D341Med (cell line): ENCODE results near the gene NCOA5.

Source experiments
- DNase-seq: peaks from one replicate; pipeline ENCODE4 v3.0.0; 2012; ENCODE audit warnings: low spot score

NCOA5 gene

DNA sequence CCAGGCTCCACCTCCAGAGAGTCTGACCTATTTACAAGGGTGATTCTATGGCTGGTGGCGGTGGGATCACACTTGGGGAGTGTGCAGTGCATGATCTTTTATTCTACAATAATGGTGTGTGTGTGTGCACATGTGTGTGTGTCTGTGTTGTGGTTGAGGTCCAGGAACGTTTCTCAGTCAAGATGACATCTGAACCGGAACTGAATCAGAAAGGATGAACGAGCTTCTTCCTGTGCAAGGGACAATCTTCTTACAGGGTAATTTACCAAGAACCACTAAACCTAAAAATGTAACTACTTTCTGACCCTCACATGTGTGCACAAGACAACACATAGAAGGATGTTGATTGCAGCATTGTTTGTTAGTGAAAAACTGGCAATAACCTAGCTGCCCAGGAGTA is 72.5 kb downstream of the NCOA5 start:
- DNase-seq: no peak

DNA sequence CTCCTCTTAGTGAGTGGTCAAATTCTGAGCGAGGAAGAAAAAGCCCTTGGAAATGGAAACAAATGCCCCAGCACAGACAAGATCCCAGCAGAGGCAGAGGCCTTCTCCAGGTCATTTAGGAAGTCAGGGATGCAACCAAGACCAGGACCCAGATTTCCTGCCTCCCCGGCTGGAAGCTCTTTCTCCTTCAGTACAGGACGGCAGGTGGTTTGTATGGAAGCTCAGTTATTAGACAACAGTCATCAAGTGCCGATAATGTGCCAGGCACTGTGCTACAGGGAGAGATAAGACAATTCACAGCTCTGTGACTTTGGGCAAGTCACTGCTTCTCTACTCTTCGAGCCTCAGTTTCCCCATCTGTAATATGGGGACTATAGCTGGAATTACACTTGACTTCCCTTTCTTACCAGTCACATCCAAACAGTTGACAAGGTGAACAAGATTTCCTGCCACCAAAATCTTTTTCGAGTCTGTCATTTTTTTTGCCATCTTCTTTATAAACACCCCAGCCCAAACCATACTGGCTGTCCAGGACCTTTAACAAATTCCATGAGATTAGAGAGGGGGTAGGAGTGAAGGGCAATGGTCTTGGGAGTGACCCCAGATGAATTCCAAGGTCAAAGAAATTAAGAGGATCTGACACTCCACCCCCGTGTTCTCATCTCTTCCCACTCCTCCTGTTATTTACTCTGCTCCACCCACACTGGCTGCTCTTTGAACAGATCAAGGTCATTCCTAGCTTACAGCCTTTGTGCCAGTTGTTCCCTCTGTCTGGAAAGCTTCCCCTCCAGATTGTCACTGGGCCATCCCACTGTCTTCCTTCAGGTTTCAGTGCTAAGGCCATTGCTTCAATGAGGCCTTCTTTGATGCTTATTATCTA is 75.0 kb downstream of the NCOA5 start:
- DNase-seq: no peak

DNA sequence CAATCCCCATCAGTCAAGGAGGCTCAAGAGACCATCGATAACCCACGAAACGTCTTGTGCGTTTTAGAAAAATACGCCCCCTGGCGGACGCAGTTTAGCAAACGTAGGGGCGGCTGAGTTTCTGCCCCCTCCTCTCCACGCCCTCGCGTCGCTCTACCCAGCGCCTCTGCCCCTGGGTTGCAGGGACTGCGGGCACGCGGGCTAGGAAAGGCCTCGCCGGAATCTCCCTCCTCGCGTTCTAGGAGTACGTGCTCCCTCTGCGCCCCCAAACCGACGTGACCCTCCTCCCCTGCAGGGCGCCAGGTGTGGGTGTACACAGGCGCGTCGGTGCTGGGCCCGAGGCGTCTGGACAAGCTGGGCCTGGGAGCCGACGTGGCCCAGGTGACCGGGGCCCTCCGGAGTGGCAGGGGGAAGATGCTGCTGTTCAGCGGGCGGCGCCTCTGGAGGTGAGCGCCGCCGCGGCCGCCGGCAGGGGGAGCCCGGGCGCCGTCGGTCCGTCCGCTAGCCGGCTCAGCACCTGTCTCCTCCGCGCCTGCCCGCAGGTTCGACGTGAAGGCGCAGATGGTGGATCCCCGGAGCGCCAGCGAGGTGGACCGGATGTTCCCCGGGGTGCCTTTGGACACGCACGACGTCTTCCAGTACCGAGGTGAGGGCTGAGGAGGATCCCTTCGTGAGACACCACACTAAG is 75.8 kb downstream of the NCOA5 start:
- DNase-seq: peak; percentile 91

DNA sequence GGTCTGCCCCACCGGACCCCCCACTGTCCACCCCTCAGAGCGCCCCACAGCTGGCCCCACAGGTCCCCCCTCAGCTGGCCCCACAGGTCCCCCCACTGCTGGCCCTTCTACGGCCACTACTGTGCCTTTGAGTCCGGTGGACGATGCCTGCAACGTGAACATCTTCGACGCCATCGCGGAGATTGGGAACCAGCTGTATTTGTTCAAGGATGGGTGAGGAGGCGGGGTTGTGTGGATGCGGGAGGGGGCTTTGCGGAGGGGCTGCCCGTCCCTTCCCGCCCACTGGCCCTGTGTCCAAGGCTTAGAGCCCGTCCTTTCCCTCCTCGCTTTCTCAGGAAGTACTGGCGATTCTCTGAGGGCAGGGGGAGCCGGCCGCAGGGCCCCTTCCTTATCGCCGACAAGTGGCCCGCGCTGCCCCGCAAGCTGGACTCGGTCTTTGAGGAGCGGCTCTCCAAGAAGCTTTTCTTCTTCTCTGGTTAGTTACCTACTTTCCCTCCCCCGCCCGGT is 76.4 kb downstream of the NCOA5 start:
- peak; percentile 49 for DNase-seq

DNA sequence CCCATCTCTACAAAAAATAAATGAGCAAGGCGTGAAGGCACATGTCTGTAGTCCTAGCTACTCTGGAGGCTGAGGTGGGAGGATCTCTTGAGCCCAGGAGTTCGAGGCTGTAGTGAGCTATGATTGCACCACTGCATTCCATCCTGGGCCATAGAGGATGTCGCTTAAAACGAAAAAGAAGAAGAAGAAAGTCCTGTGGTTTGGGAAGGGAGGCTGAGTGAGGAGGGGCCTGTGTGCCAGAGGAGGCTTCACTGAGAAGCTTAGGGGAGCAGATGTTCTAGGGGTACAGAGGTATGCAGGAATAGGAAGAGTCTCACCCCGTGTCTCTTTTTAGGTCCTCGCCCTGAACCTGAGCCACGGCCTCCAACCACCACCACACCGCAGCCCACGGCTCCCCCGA is 76.8 kb downstream of the NCOA5 start:
- no peak for DNase-seq

DNA sequence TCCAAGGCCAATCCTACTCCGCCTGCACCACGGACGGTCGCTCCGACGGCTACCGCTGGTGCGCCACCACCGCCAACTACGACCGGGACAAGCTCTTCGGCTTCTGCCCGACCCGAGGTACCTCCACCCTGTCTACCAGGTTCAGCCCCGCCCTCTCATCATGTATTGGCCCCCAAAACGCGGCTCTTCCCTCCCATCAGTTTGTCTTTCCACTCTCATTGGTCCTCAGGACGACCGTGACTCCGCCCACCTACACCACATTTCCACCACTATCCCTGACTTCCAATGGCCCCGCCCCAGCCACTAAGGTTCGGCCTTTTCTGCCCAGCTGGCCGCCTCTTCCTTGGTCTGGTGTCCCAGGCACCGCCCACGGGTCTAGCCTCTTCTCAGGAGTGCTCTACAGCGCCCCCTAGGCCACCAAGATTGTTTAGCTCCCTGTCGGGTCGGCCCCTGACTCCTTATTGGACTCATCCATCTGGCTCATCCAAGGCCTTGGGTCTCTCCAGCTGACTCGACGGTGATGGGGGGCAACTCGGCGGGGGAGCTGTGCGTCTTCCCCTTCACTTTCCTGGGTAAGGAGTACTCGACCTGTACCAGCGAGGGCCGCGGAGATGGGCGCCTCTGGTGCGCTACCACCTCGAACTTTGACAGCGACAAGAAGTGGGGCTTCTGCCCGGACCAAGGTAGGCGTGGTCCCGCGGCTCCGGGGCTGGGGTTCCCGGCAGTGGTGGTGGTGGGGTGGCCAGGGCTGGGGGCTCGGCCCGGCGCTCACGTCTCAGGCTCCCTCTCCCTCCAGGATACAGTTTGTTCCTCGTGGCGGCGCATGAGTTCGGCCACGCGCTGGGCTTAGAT is 77.9 kb downstream of the NCOA5 start:
- peak; percentile 59 for DNase-seq
